Mucosa of gallbladder (tissue), 1 donor: ENCODE results near the gene OR2F2. TPM values are rescaled to one million over a fixed set of nuclear protein-coding genes. Genes with fewer than 3 reads are reported as not detected.

Experiments used
- DNase-seq: peaks from one replicate; pipeline ENCODE4 v3.0.0-alpha.2; 2020; ENCODE audit warnings: low spot score
- total RNA-seq: library from RNA; stranded (reverse); gene quantifications from one replicate; pipeline ENCODE4 v1.2.1, GENCODE V29; 2021
- donor health status: DM: no; HTN: no; CAD: no.

The OR2F2 gene
- total RNA-seq, 1 donor from 2014 or later, result not detected

DNA sequence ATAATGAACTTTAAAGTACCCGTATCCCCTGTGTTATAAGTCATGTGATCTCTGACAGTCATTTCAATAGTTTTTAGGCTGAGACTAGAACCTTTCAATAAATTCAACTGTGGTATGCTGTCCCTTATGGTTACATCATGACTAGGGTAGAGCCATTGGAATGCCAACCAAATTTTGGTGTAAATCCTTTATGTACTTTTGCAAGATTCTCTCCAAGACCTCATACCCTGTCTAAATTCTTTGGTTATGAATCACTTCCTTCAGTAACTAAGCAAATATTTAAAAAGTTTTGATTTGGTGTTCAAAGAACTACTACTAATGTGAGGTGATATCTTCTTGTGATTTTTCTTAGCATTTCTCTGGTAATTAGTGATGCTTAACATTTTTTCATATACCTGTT, 44.3 kb downstream of the OR2F2 start:
- DNase-seq, result no peak

DNA sequence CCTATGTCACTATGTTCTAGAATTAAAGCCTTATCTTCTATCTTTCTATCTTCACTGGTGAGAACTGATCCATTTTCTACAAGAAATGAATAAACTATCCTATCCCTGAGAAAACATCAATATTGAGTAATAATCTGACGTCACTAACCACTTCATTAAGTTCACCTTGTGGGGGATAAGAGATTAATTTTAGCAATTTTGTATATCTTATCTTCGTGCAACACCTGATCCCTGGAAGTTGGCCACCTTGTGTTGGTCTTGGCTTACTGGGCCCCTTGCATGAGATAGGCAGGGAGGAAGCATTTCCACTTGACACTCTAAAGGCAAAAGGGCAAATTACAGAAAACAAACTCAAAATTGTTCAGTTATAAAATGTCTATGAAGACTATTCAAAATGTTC, 45.0 kb downstream of the OR2F2 start:
- DNase-seq, result no peak

DNA sequence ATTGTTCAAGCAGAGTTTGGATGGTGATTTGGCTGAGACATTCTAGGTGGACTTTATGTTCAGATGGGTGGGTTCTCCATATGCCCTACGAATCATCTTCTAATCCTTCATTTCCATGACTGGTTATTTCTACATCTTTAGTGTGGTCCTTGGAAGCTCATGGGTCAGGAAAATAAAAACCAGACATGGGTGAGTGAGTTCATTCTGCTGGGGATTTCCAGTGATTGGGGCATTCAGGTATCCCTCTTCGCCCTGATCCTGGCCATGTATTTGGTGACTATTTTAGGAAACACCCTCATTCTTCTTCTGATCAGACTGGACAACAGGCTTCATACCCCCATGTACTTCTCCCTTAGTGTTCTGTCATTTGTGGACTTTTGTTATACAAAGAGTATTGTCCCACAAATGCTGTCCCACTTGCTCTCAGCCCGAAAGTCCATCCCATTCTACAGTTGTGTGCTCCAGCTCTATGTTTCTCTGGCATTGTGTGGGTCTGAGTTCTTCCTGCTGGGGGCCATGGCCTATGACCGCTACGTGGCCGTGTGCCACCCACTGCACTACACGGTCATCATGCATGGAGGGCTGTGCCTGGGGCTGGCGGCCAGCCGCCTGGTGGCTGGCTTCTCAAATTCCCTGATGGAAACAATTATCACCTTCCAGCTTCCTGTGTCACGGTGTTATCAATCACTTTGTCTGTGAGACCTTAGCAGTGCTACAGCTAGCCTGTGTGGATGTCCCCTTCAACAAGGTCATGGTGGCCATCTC, 45.9 kb downstream of the OR2F2 start:
- DNase-seq, result no peak

DNA sequence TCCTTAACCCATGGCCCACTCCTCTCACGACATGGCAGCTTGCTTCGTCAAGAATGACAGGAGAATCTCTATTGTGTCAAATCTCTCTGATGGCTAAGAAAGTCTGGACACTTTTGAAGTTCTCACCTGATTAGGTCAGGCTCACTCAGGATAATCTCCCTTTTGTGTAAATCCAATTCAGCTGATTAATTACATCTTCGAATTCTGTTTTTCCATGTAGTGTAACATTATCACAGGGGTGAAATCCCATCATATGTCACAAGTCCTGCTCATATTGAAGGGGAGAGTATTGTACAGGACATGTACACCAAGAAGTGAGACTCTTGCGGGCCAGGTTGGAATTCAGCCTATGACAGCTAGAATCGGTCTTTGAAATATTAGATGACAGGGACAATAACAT, 48.9 kb downstream of the OR2F2 start:
- DNase-seq, result no peak

Other genes with a start within 250 kb of the OR2F2 start
- 0.60 TPM for gene CTAGE6, start 177.5 kb upstream of the OR2F2 start, total RNA-seq
- 64.5 TPM for gene TCAF1, start 33.1 kb upstream of the OR2F2 start, total RNA-seq
- gene OR2F1, start 19.6 kb downstream of the OR2F2 start, total RNA-seq, result not detected
- gene OR6B1, start 65.1 kb downstream of the OR2F2 start, total RNA-seq, result not detected
- not detected for gene OR2A5, start 113.7 kb downstream of the OR2F2 start, total RNA-seq
- not detected for gene OR2A25, start 134.6 kb downstream of the OR2F2 start, total RNA-seq
- not detected for gene OR2A12, start 151.0 kb downstream of the OR2F2 start, total RNA-seq
- not detected for gene OR2A2, start 174.3 kb downstream of the OR2F2 start, total RNA-seq
- not detected for gene OR2A14, start 187.9 kb downstream of the OR2F2 start, total RNA-seq
- gene CTAGE4, start 248.2 kb downstream of the OR2F2 start, total RNA-seq, result 7.5 TPM